ENCODE data around the gene MCM8. TPM values are rescaled to one million over a fixed set of nuclear protein-coding genes. Genes with fewer than 3 reads are reported as not detected.
"Not testable (repeated sequence)": the region's sequence is repeated elsewhere in the genome, so short reads cannot be mapped to it uniquely, and the experiment has no call there.

MCM8 gene
- total RNA-seq, 1 experiment from 2014 or later: 20.6 TPM

GRCh38 chr20:6030453-6031080 is 80.1 kb downstream of the MCM8 start:
- no peak for TF ChIP-seq CTCF (IDR thresholded peaks at IDR 0.05; ENCODE audit: unreplicated experiment)
- H3K27ac Mint-ChIP-seq (ENCODE audit: unreplicated experiment): no peak overlapping the region
- CTCF ChIA-PET: no interaction called here
- intact Hi-C loops (cut with micrococcal nuclease; ENCODE audit: unreplicated experiment): no loop called here
- H3K27me3 Mint-ChIP-seq (ENCODE audit: unreplicated experiment): no peaks in the 10 kb centered on the region
- H3K36me3 Mint-ChIP-seq (ENCODE audit: insufficient read depth, unreplicated experiment): peaks cover 3% of the 10 kb centered on the region
- no peaks in the 10 kb centered on the region for H3K9me3 Mint-ChIP-seq (ENCODE audit: low read depth, unreplicated experiment)
- BruUV-seq (replicated peaks): no TSS peak
- no peak for DNase-seq
- no peaks in the 10 kb centered on the region for H3K4me1 Mint-ChIP-seq (ENCODE audit: low read depth, unreplicated experiment)
- H3K4me3 Mint-ChIP-seq (ENCODE audit: low read depth, unreplicated experiment): no peak overlapping the region

- H3K27ac Mint-ChIP-seq (ENCODE audit: unreplicated experiment); intact Hi-C loops (cut with micrococcal nuclease; ENCODE audit: unreplicated experiment); H3K9me3 Mint-ChIP-seq (ENCODE audit: low read depth, unreplicated experiment); H3K4me1 Mint-ChIP-seq (ENCODE audit: low read depth, unreplicated experiment); CTCF ChIA-PET; DNase-seq; H3K36me3 Mint-ChIP-seq (ENCODE audit: insufficient read depth, unreplicated experiment); H3K4me3 Mint-ChIP-seq (ENCODE audit: low read depth, unreplicated experiment); H3K27me3 Mint-ChIP-seq (ENCODE audit: unreplicated experiment); BruUV-seq (replicated peaks): not testable (repeated sequence)
These were observed 82.5 kb downstream of the MCM8 start for GRCh38 chr20:6032907-6033306.

- H3K27ac Mint-ChIP-seq (ENCODE audit: unreplicated experiment): no peak overlapping the region
- H3K4me3 Mint-ChIP-seq (ENCODE audit: low read depth, unreplicated experiment): no peak overlapping the region
- H3K4me1 Mint-ChIP-seq (ENCODE audit: low read depth, unreplicated experiment): no peaks in the 10 kb centered on the region
- BruUV-seq (replicated peaks): no TSS peak
- no peaks in the 10 kb centered on the region for H3K27me3 Mint-ChIP-seq (ENCODE audit: unreplicated experiment)
- intact Hi-C loops (cut with micrococcal nuclease; ENCODE audit: unreplicated experiment): no loop called here
- CTCF ChIA-PET: no interaction called here
- no peaks in the 10 kb centered on the region for H3K36me3 Mint-ChIP-seq (ENCODE audit: insufficient read depth, unreplicated experiment)
- no peaks in the 10 kb centered on the region for H3K9me3 Mint-ChIP-seq (ENCODE audit: low read depth, unreplicated experiment)
- DNase-seq: no peak
- TF ChIP-seq CTCF (IDR thresholded peaks at IDR 0.05; ENCODE audit: unreplicated experiment): no peak
These were observed 83.9 kb downstream of the MCM8 start for GRCh38 chr20:6034134-6034969.

GRCh38 chr20:6036213-6036612 is 85.8 kb downstream of the MCM8 start:
- H3K9me3 Mint-ChIP-seq (ENCODE audit: low read depth, unreplicated experiment): no peaks in the 10 kb centered on the region
- CTCF ChIA-PET: no interaction called here
- no peaks in the 10 kb centered on the region for H3K27me3 Mint-ChIP-seq (ENCODE audit: unreplicated experiment)
- no peak overlapping the region for H3K4me3 Mint-ChIP-seq (ENCODE audit: low read depth, unreplicated experiment)
- no TSS peak for BruUV-seq (replicated peaks)
- H3K36me3 Mint-ChIP-seq (ENCODE audit: insufficient read depth, unreplicated experiment): no peaks in the 10 kb centered on the region
- intact Hi-C loops (cut with micrococcal nuclease; ENCODE audit: unreplicated experiment): no loop called here
- H3K4me1 Mint-ChIP-seq (ENCODE audit: low read depth, unreplicated experiment): no peaks in the 10 kb centered on the region
- H3K27ac Mint-ChIP-seq (ENCODE audit: unreplicated experiment): no peak overlapping the region
- DNase-seq: no peak
- TF ChIP-seq CTCF (IDR thresholded peaks at IDR 0.05; ENCODE audit: unreplicated experiment): no peak

- TF ChIP-seq CTCF (IDR thresholded peaks at IDR 0.05; ENCODE audit: unreplicated experiment): no peak
- Mint-ChIP-seq H3K9me3 (ENCODE audit: low read depth, unreplicated experiment) (no peaks in the 10 kb centered on the region), H3K27ac (ENCODE audit: unreplicated experiment) (no peak overlapping the region), H3K36me3 (ENCODE audit: insufficient read depth, unreplicated experiment) (no peaks in the 10 kb centered on the region), H3K4me3 (ENCODE audit: low read depth, unreplicated experiment) (no peak overlapping the region), H3K4me1 (ENCODE audit: low read depth, unreplicated experiment) (no peaks in the 10 kb centered on the region), H3K27me3 (ENCODE audit: unreplicated experiment) (no peaks in the 10 kb centered on the region)
- CTCF ChIA-PET: no interaction called here
- intact Hi-C loops (cut with micrococcal nuclease; ENCODE audit: unreplicated experiment): no loop called here
- BruUV-seq (replicated peaks): no TSS peak
- no peak for DNase-seq
These were observed 86.6 kb downstream of the MCM8 start for GRCh38 chr20:6037082-6037481.
